ENCODE measurements around the gene ARMC9.
"Not testable (repeated sequence)": the region's sequence is repeated elsewhere in the genome, so short reads cannot be mapped to it uniquely, and the experiment has no call there.

ARMC9 gene

GRCh38 chr2:231183851-231184250, 14.6 kb upstream of the ARMC9 start:
- no peak for DNase-seq (ENCODE audit: low spot score)

GRCh38 chr2:231184319-231184718, 14.1 kb upstream of the ARMC9 start:
- no peak for DNase-seq (ENCODE audit: low spot score)

- no peak for DNase-seq (ENCODE audit: low spot score)
Measured at GRCh38 chr2:231185050-231185725, 13.2 kb upstream of the ARMC9 start.

GRCh38 chr2:231185886-231186285, 12.5 kb upstream of the ARMC9 start:
- no peak for DNase-seq (ENCODE audit: low spot score)

- no peak for DNase-seq (ENCODE audit: low spot score)
Measured at GRCh38 chr2:231186325-231186724, 12.1 kb upstream of the ARMC9 start.

- DNase-seq (ENCODE audit: low spot score): peak; percentile 46
Measured at GRCh38 chr2:231187736-231188505, 10.5 kb upstream of the ARMC9 start.

GRCh38 chr2:231188506-231189170, 9.8 kb upstream of the ARMC9 start:
- no peak for DNase-seq (ENCODE audit: low spot score)

- DNase-seq (ENCODE audit: low spot score): no peak
Measured at GRCh38 chr2:231189171-231189530, 9.3 kb upstream of the ARMC9 start.

GRCh38 chr2:231189571-231190495, 8.6 kb upstream of the ARMC9 start:
- no peak for DNase-seq (ENCODE audit: low spot score)

GRCh38 chr2:231190531-231191197, 7.8 kb upstream of the ARMC9 start:
- DNase-seq (ENCODE audit: low spot score): peak; percentile 61

- DNase-seq (ENCODE audit: low spot score): peak; percentile 91
Measured at GRCh38 chr2:231191896-231192872, 6.2 kb upstream of the ARMC9 start.

- DNase-seq (ENCODE audit: low spot score): no peak
Measured at GRCh38 chr2:231193216-231193615, 5.2 kb upstream of the ARMC9 start.

- DNase-seq (ENCODE audit: low spot score): no peak
Measured at GRCh38 chr2:231196592-231196991, 1.8 kb upstream of the ARMC9 start.

- DNase-seq (ENCODE audit: low spot score): not testable (repeated sequence)
Measured at GRCh38 chr2:231197196-231197595, 1.2 kb upstream of the ARMC9 start.

- no peak for DNase-seq (ENCODE audit: low spot score)
Measured at GRCh38 chr2:231197706-231198290, 633 bp upstream of the ARMC9 start.

GRCh38 chr2:231199219-231199618, 788 bp downstream of the ARMC9 start:
- peak; percentile 51 for DNase-seq (ENCODE audit: low spot score)

- peak; percentile 67 for DNase-seq (ENCODE audit: low spot score)
Measured at GRCh38 chr2:231200805-231201474, 2.5 kb downstream of the ARMC9 start.

GRCh38 chr2:231201475-231201814, 3.0 kb downstream of the ARMC9 start:
- DNase-seq (ENCODE audit: low spot score): no peak

- DNase-seq (ENCODE audit: low spot score): no peak
Measured at GRCh38 chr2:231203087-231203486, 4.7 kb downstream of the ARMC9 start.

Measured in GM03348 (cell line).